ENCODE data around the gene ABRACL. TPM values are rescaled to one million over a fixed set of nuclear protein-coding genes. Genes with fewer than 3 reads are reported as not detected.

Gene ABRACL
- total and polyA plus RNA-seq, 2 donors (not counting 1 experiment from before 2014, with no cell fraction given), result 13.6 to 22.6 TPM

DNA sequence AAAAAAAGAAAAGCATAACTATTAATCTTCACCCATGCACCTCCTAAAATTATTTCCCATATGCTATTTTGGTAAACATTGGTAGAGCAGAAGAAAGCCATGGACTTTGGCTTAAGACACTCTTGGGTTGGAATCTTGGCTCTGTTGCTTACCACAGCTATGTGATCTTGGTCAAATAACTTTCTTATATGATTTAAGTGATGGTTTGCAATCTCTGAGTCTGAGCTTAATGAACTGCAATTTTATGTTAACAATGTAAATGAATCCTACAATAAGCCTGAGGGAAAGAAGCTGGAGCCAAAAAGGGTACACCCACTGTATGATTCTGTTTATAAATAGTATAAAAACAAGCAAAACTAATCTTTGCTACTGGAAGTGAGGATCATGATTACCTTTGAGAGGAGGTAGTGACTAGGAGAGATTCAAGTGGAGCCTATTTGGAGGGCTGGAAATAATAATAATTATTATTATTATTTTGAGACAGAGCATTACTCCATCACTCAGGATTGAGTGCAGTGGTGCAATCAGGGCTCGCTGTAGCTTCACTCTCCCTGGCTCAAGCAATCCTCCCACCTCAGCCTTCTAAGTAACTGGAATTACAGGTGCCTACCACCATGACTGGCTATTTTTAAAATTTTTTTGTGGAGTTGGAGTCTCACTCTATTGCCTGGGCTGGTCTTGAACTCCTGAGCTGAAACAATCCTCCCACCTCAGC lies 34.5 kb downstream of the ABRACL start:
- H3K4me3 Mint-ChIP-seq, result no peak overlapping the region
- no peaks in the 10 kb centered on the region for H3K4me1 Mint-ChIP-seq
- 100% methylated on average over 1 of the region's 1 CpG for WGBS (ENCODE audit: insufficient coverage)
- Histone ChIP-seq H3K4me2 (replicated peaks; ENCODE audit: low read depth, low read length, poor library complexity, severe bottlenecking) (no peak overlapping the region), H3K79me2 (ENCODE audit: control insufficient read depth, insufficient read depth, low read length) (no peaks in the 10 kb centered on the region), H3K27me3 (replicated peaks in 1 of 4; ENCODE audit: control extremely low read depth in 1 of 4, control insufficient read depth in 3 of 4, insufficient read depth in 4 of 4, low read length in 3 of 4) (peaks cover 0 to 3% (median 0%) of the 10 kb centered on the region in 4 experiments), H2AFZ (ENCODE audit: insufficient read depth, low read depth, low read length, poor library complexity, severe bottlenecking) (no peak overlapping the region), H3K4me1 (ENCODE audit: control insufficient read depth in 2 of 2, insufficient read depth in 2 of 2, low read length in 2 of 2) (no peaks in the 10 kb centered on the region), H3K9ac (ENCODE audit: low read length) (no peak overlapping the region), H3K9me3 (ENCODE audit: control extremely low read depth in 1 of 3, control insufficient read depth in 2 of 3, insufficient read depth in 1 of 3, low read length in 2 of 3) (no peaks in the 10 kb centered on the region), H3K27ac (ENCODE audit: low read length in 2 of 2) (no peak overlapping the region), H4K20me1 (ENCODE audit: control insufficient read depth, insufficient read depth, low read length, poor library complexity, severe bottlenecking) (no peaks in the 10 kb centered on the region), H3K4me3 (ENCODE audit: control extremely low read depth in 1 of 5, extremely low read depth in 1 of 5, insufficient read depth in 1 of 5, low read depth in 2 of 5, low read length in 4 of 5) (no peak overlapping the region), H3K36me3 (replicated peaks in 1 of 2; ENCODE audit: control extremely low read depth in 1 of 2, control insufficient read depth in 1 of 2, extremely low read depth in 1 of 2, insufficient read depth in 2 of 2, low read length in 1 of 2) (no peaks in the 10 kb centered on the region)
- CTCF ChIA-PET, result no interaction called here
- H3K27ac Mint-ChIP-seq, result no peak overlapping the region
- DNase-seq, result no peak
- intact Hi-C loops (cut with micrococcal nuclease), result no loop called here
- TF ChIP-seq, protein P1, sequence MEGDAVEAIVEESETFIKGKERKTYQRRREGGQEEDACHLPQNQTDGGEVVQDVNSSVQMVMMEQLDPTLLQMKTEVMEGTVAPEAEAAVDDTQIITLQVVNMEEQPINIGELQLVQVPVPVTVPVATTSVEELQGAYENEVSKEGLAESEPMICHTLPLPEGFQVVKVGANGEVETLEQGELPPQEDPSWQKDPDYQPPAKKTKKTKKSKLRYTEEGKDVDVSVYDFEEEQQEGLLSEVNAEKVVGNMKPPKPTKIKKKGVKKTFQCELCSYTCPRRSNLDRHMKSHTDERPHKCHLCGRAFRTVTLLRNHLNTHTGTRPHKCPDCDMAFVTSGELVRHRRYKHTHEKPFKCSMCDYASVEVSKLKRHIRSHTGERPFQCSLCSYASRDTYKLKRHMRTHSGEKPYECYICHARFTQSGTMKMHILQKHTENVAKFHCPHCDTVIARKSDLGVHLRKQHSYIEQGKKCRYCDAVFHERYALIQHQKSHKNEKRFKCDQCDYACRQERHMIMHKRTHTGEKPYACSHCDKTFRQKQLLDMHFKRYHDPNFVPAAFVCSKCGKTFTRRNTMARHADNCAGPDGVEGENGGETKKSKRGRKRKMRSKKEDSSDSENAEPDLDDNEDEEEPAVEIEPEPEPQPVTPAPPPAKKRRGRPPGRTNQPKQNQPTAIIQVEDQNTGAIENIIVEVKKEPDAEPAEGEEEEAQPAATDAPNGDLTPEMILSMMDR (IDR thresholded peaks at IDR 0.05), result no peak
- TF ChIP-seq EZH2 (IDR thresholded peaks at IDR 0.05; ENCODE audit: borderline replicate concordance, insufficient read depth, low read depth, low read length, poor library complexity, severe bottlenecking), result no peak
- peaks cover 5% of the 10 kb centered on the region for H3K27me3 Mint-ChIP-seq
- POLR2A ChIA-PET, result no interaction called here
- ATAC-seq (ENCODE audit: low read depth), result no peak
- no peaks in the 10 kb centered on the region for H3K9me3 Mint-ChIP-seq (ENCODE audit: insufficient read depth)

DNA sequence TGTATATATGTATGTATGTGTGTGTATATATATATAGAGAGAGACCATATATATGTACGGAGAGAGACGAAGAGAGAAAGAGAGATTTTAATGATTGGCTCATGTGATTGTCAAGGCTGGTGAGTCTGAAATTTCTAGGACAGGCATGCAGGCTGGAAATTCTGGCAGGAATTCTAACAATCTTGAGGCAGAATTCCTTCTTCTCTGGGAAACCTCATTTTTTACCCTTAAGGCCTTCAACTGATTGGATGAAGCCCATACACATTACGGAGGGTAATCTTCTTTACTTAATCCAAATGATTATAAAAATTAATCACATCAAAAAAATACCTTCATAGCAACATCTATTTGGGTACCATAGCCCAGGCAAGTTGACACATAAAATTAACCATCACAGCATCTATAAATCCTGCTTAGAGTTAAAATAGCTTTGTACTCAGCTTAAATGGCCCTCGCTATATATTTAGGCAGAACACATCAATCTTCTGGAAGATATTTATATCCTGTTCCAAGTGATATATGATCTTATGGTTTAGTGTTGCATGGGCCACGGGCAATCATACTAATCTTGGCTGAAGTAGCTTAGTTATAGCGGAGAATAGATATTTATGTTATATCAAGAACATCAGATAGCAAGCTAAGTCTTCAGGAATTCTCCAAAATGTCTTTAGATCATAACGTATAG lies 36.6 kb downstream of the ABRACL start:
- intact Hi-C loops (cut with micrococcal nuclease), result no loop called here
- DNase-seq (no peak), ATAC-seq (ENCODE audit: low read depth) (no peak)
- H3K9me3 ChIP-seq (ENCODE audit: control extremely low read depth in 1 of 3, control insufficient read depth in 2 of 3, insufficient read depth in 1 of 3, low read length in 2 of 3), result no peaks in the 10 kb centered on the region
- H3K4me3 ChIP-seq (ENCODE audit: control extremely low read depth in 1 of 5, extremely low read depth in 1 of 5, insufficient read depth in 1 of 5, low read depth in 2 of 5, low read length in 4 of 5), result no peak overlapping the region
- H3K79me2 ChIP-seq (ENCODE audit: control insufficient read depth, insufficient read depth, low read length), result no peaks in the 10 kb centered on the region
- no peaks in the 10 kb centered on the region for H3K36me3 ChIP-seq (replicated peaks in 1 of 2; ENCODE audit: control extremely low read depth in 1 of 2, control insufficient read depth in 1 of 2, extremely low read depth in 1 of 2, insufficient read depth in 2 of 2, low read length in 1 of 2)
- no peak overlapping the region for H3K4me2 ChIP-seq (replicated peaks; ENCODE audit: low read depth, low read length, poor library complexity, severe bottlenecking)
- no peaks in the 10 kb centered on the region for H3K27me3 ChIP-seq (replicated peaks in 1 of 4; ENCODE audit: control extremely low read depth in 1 of 4, control insufficient read depth in 3 of 4, insufficient read depth in 4 of 4, low read length in 3 of 4)
- whole genome bisulfite sequencing (ENCODE audit: insufficient coverage), result 100% methylated on average over 1 of the region's 7 CpGs
- H3K27ac ChIP-seq (ENCODE audit: low read length in 2 of 2), result no peak overlapping the region
- H3K4me1 ChIP-seq (ENCODE audit: control insufficient read depth in 2 of 2, insufficient read depth in 2 of 2, low read length in 2 of 2), result no peaks in the 10 kb centered on the region
- Mint-ChIP-seq H3K9me3 (ENCODE audit: insufficient read depth) (no peaks in the 10 kb centered on the region), H3K4me1 (no peaks in the 10 kb centered on the region), H3K4me3 (no peak overlapping the region), H3K27me3 (peaks cover 2% of the 10 kb centered on the region), H3K27ac (no peak overlapping the region)
- no peak overlapping the region for H2AFZ ChIP-seq (ENCODE audit: insufficient read depth, low read depth, low read length, poor library complexity, severe bottlenecking)
- ChIA-PET CTCF (no interaction called here), POLR2A (no interaction called here)
- no peaks in the 10 kb centered on the region for H4K20me1 ChIP-seq (ENCODE audit: control insufficient read depth, insufficient read depth, low read length, poor library complexity, severe bottlenecking)
- TF ChIP-seq EZH2 (IDR thresholded peaks at IDR 0.05; ENCODE audit: borderline replicate concordance, insufficient read depth, low read depth, low read length, poor library complexity, severe bottlenecking), result no peak
- H3K9ac ChIP-seq (ENCODE audit: low read length), result no peak overlapping the region
